OCI-LY1 (cell line): Measurements from ENCODE around the gene U2AF1L4.

ENCODE experiments used
- EZH2 ChIP-seq: fragments of 200-600 bp; sonication (generic), shearing (Covaris generic); IDR thresholded peaks from 2 replicates; pipeline ENCODE4 v1.8.0; 2017; ENCODE audit warnings: borderline replicate concordance, mixed run types, mild to moderate bottlenecking, antibody characterized with exemption, low read length, moderate library complexity, mixed read lengths
- TF ChIP-seq, protein P1 (sequence below): fragments of 200-600 bp; sonication (generic), shearing (Covaris generic); IDR thresholded peaks from 2 replicates; pipeline ENCODE4 v1.5.1; 2017; ENCODE audit warnings: mild to moderate bottlenecking, antibody characterized with exemption, low read length, moderate library complexity, mixed read lengths

DNA sequence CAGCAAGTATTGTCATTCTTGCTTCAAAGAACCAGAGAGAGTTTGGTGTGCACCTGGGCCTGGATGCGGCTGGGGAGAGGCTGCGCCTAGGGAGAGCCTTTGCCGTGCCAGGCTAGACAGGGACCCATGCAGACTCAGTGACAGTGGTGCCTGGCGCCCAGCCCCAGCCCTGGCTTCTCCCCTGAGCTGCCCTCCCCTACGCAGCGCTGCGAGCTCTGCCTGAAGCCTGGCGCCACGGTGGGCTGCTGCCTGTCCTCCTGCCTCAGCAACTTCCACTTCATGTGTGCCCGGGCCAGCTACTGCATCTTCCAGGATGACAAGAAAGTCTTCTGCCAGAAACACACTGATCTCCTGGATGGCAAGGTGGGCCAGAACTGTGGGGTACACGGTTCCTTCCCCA is 15.5 kb downstream of the U2AF1L4 start:
- TF ChIP-seq, protein P1, sequence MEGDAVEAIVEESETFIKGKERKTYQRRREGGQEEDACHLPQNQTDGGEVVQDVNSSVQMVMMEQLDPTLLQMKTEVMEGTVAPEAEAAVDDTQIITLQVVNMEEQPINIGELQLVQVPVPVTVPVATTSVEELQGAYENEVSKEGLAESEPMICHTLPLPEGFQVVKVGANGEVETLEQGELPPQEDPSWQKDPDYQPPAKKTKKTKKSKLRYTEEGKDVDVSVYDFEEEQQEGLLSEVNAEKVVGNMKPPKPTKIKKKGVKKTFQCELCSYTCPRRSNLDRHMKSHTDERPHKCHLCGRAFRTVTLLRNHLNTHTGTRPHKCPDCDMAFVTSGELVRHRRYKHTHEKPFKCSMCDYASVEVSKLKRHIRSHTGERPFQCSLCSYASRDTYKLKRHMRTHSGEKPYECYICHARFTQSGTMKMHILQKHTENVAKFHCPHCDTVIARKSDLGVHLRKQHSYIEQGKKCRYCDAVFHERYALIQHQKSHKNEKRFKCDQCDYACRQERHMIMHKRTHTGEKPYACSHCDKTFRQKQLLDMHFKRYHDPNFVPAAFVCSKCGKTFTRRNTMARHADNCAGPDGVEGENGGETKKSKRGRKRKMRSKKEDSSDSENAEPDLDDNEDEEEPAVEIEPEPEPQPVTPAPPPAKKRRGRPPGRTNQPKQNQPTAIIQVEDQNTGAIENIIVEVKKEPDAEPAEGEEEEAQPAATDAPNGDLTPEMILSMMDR: no peak
- no peak for TF ChIP-seq EZH2
